HEK293T (cell line): ENCODE results near the gene SETD1B.

Experiments
- CTCF ChIA-PET: fragments of 350-600 bp; formaldehyde crosslinking; extraction: SDS; loops from one replicate; lab custom pipeline; 2021; ENCODE audit warnings: antibody characterized with exemption, inconsistent platforms; lab: Yijun Ruan, JAX
- POLR2A ChIA-PET: fragments of 350-600 bp; formaldehyde crosslinking; extraction: SDS; loops from one replicate; lab custom pipeline; 2020; ENCODE audit warnings: antibody characterized with exemption, inconsistent platforms; lab: Yijun Ruan, JAX
- DNase-seq: peaks from one replicate; pipeline ENCODE4 v3.0.0; 2012; ENCODE audit warnings: mixed read lengths; ENCODE audit errors: extremely low spot score
- ARNT ChIP-seq: fragments of 450-650 bp; IDR thresholded peaks from 2 replicates; pipeline ENCODE4 v1.6.1; 2017; ENCODE audit warnings: mild to moderate bottlenecking
- BHLHE40 ChIP-seq: fragments of 450-650 bp; IDR thresholded peaks from 2 replicates; pipeline ENCODE4 v1.6.1; 2016; ENCODE audit warnings: mild to moderate bottlenecking, moderate library complexity, borderline replicate concordance
- CTBP1 ChIP-seq: fragments of 450-650 bp; IDR thresholded peaks from 2 replicates; pipeline ENCODE4 v1.6.1; 2016; ENCODE audit warnings: borderline replicate concordance
- ELF4 ChIP-seq: fragments of 450-650 bp; IDR thresholded peaks from 2 replicates; pipeline ENCODE4 v1.6.1; 2017; ENCODE audit warnings: antibody characterized with exemption
- FOXA1 ChIP-seq: fragments of 450-650 bp; IDR thresholded peaks from 2 replicates; pipeline ENCODE4 v1.6.1; 2016; ENCODE audit warnings: mild to moderate bottlenecking
- FOXK2 ChIP-seq: fragments of 450-650 bp; IDR thresholded peaks from 2 replicates; pipeline ENCODE4 v1.6.1; 2016; ENCODE audit warnings: mild to moderate bottlenecking
- FOXM1 ChIP-seq: fragments of 450-650 bp; IDR thresholded peaks from 2 replicates; pipeline ENCODE4 v1.6.1; 2017; ENCODE audit warnings: mild to moderate bottlenecking, borderline replicate concordance
- HDGF ChIP-seq: fragments of 450-650 bp; IDR thresholded peaks from 2 replicates; pipeline ENCODE4 v1.6.1; 2017; ENCODE audit warnings: antibody characterized with exemption, borderline replicate concordance
- L3MBTL2 ChIP-seq: fragments of 450-650 bp; conservative IDR thresholded peaks from 2 replicates; pipeline ENCODE4 v1.6.1; 2016; ENCODE audit warnings: mild to moderate bottlenecking
- LEF1 ChIP-seq: fragments of 450-650 bp; IDR thresholded peaks from 2 replicates; pipeline ENCODE4 v1.6.1; 2017; ENCODE audit warnings: mild to moderate bottlenecking, borderline replicate concordance
- NFRKB ChIP-seq: fragments of 450-650 bp; IDR thresholded peaks from 2 replicates; pipeline ENCODE4 v1.6.1; 2016; ENCODE audit warnings: mild to moderate bottlenecking, moderate library complexity
- SP1 ChIP-seq: fragments of 450-650 bp; IDR thresholded peaks from 2 replicates; pipeline ENCODE4 v1.6.1; 2017
- SUZ12 ChIP-seq: fragments of 450-650 bp; IDR thresholded peaks from 2 replicates; pipeline ENCODE4 v1.6.1; 2016; ENCODE audit warnings: mild to moderate bottlenecking
- TARDBP ChIP-seq: fragments of 450-650 bp; IDR thresholded peaks from 2 replicates; pipeline ENCODE4 v1.6.1; 2016
- ZNF384 ChIP-seq: fragments of 450-650 bp; IDR thresholded peaks from 2 replicates; pipeline ENCODE4 v1.6.1; 2016
- TF ChIP-seq, protein P1 (sequence below): fragments of 450-650 bp; IDR thresholded peaks from 2 replicates; pipeline ENCODE4 v1.6.1; 2016

The SETD1B gene

DNA sequence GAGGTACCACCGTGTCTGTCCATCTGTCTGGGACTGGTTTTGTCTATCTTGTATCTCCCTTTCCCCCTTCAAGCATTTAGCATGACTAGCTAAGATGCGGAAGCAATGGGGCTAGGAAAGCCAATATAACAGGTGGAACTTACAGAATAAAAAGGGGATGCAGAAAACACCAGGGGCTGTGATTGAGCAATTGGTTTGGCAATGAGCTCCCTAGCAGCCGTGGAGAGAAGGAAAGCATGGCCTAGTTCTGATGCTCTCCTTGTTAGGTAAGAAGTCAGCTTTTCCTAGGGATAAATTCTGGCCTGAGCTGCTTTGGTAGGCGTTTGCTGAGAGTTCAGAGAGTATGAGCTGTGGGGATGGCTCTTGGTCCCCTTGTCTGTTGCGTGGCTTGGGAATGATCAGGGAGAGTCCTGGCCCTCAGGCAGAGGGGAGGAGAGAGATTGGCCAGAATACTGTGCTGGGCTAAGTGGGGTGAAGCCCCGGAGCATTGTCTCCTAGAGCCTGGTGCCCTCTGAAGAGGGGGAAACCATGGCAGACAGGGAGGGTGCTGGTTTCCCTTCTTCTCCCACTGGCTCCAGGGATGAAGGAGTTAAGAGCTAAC, 7.1 kb downstream of the SETD1B start:
- TF ChIP-seq ZNF384 (no peak), NFRKB (no peak), L3MBTL2 (no peak), ARNT (no peak), FOXM1 (no peak), HDGF (no peak), SUZ12 (no peak), LEF1 (no peak), ELF4 (no peak), CTBP1 (no peak), FOXK2 (no peak), SP1 (no peak), TARDBP (no peak), BHLHE40 (no peak), FOXA1 (no peak)
- TF ChIP-seq, protein P1, sequence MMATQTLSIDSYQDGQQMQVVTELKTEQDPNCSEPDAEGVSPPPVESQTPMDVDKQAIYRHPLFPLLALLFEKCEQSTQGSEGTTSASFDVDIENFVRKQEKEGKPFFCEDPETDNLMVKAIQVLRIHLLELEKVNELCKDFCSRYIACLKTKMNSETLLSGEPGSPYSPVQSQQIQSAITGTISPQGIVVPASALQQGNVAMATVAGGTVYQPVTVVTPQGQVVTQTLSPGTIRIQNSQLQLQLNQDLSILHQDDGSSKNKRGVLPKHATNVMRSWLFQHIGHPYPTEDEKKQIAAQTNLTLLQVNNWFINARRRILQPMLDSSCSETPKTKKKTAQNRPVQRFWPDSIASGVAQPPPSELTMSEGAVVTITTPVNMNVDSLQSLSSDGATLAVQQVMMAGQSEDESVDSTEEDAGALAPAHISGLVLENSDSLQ: no peak
- no peak for DNase-seq
- ChIA-PET POLR2A (interaction anchor here (0.6 to 8.0 kb wide), 4 partner anchors 8 to 14 kb away, joined by 3 to 125 read pairs (median 10); partner anchors contain the start of gene RHOF), CTCF (interaction anchor here (0.9 to 3.6 kb wide), 5 partner anchors 9 to 78 kb away, joined by 3 to 125 read pairs (median 5); partner anchors contain the start of genes PSMD9 and RHOF)

DNA sequence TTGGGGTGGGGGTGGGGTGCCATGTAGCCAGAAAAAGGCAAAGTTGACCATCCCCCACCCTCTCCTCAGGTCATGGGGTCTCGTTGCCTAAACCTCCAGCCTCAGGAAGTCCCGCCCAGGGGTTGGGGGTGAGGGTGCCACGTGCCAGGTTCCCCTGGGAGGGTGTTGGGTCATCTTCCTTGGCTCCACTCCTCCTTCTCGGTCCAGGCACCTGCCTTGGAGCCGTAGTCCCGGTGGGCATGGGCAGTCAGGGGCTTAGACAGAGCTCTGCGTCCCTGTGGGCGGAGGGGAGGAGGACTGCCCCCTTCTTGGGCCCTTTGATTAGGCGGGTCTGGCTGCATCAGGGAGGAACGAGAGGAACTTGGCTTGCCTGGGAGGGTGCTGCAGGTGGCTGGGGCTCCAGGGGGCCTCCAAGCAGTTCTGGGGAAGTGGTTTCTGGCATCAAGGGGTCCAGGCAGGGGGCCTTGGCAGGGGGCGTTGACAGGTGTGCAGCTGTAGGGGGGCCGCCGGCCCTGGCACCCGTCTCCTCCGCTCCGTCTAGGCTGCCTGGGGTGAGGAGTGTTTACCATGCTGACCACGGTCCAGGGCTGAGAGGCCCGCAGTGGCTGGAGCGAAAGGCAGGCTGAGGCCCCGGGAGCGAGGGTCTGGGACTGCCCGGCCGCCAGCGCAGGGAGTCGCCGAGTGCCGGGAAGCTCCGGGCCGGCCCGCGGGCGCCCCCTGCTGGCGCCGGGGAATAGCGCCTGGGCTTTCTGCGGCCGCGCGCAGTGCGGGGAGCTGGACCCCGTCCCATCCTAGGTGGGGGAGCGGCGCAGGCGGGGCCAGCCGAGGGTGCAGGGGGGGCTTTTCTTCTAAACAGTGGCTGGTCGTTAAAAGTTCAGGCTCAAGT, 7.9 kb downstream of the SETD1B start:
- TF ChIP-seq BHLHE40: no peak
- TF ChIP-seq, protein P1: no peak
- no peak for TF ChIP-seq NFRKB
- TF ChIP-seq ELF4: no peak
- TF ChIP-seq CTBP1: no peak
- no peak for TF ChIP-seq FOXA1
- TF ChIP-seq LEF1: no peak
- TF ChIP-seq L3MBTL2: no peak
- TF ChIP-seq TARDBP: no peak
- TF ChIP-seq FOXK2: no peak
- TF ChIP-seq FOXM1: no peak; the same call in 1 of the 2 replicates
- ChIA-PET CTCF (interaction anchor here (0.6 to 3.6 kb wide), 12 partner anchors 10 to 110 kb away, joined by 3 to 125 read pairs (median 3); partner anchors contain the start of genes PSMD9 and RHOF), POLR2A (interaction anchor here (0.9 to 8.0 kb wide), 4 partner anchors 8 to 77 kb away, joined by 4 to 125 read pairs (median 10); partner anchors contain the start of gene RHOF)
- DNase-seq: peak; percentile 94

DNA sequence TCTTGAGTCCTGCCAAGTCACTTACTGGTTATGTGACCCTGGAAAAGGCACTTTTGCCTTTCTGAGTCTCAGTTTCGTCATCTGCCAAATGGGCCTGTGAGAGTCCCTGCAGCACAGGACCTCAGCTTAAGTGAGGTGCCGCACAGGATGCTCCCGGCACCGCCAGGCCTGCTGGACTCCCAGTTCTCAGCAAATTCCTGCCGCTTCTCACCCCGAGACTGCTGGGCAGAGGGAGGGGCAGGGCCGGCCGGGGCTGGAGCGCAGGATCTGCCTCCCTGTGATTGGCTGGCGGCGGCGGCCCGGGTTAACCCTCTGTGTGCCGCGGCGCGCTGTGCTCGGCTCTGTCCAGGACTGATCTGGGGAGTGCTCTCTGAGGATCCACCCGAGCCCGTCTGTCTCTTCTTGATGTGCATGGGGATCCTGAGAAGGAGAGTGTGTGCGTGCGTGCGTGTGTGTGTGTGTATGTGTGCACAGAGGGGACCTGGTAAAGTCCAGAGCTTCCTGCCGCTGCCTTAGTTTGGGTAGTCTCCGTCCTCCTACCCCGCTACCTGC, 8.6 kb downstream of the SETD1B start:
- TF ChIP-seq FOXM1 (0 out of 2 replicates have a peak, but pooled peaks have one; percentile 44), FOXK2 (no peak), LEF1 (no peak), NFRKB (no peak)
- DNase-seq: no peak
- ChIA-PET CTCF (interaction anchor here (0.6 to 3.6 kb wide), 12 partner anchors 10 to 111 kb away, joined by 3 to 125 read pairs (median 3); partner anchors contain the start of genes PSMD9 and RHOF), POLR2A (interaction anchor here (0.9 to 8.0 kb wide), 4 partner anchors 9 to 76 kb away, joined by 4 to 125 read pairs (median 10); partner anchors contain the start of gene RHOF)

DNA sequence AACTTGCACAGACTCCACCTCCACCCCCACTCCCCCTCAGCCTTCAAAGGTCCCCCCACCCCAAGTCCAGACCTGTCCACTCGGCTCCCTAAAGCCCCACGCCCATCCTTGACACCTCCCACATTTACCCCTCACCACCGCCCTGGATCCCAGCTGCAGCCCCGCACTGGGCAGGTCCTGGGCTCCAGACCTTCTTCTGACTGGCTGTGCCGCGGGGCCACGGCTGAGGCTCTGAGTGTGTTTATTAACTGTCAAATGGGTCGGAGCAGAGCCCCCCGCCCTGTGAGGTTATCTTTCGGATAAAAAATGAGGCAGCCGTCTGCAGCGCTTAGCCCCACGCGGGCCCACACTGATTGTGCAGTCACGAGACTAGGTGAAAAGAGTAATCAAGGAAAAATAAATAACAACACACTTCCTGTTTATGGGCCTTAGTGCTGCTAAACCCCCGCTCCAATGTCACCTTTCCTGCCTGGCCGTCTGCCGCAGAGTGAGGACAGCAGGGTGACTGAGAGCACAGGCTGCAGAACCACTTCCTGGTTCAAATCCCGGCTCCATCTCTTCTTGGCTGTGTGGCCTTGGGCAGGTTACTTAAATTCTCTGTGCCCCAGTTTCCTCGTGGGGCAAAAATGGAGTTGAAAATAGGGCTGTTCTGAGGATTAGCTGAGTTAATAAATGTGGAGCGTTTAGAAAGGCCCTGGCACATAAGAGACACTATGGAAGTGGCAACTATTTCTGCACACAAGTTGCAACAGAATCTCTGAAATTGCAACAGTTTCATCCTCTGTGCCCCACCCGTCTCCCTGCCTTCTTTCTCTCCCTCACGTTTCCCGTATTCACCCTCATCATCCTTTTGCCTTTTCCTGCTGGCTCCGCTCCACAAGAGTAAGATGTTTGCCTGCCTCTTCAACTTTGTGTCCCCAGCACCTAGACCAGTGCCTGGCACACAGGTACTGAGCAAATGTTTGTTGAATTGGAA, 9.4 kb downstream of the SETD1B start:
- POLR2A ChIA-PET: no interaction called here
- TF ChIP-seq TARDBP (no peak), NFRKB (no peak), HDGF (no peak), LEF1 (no peak), FOXA1 (no peak), FOXM1 (no peak), ELF4 (no peak), ARNT (no peak), SUZ12 (no peak), CTBP1 (no peak), FOXK2 (no peak), L3MBTL2 (no peak), BHLHE40 (no peak), ZNF384 (no peak), SP1 (no peak)
- TF ChIP-seq, protein P1: no peak
- CTCF ChIA-PET: interaction anchor here (3.6 kb wide), 1 partner anchor 18 kb away, joined by 125 read pairs; the partner anchor contains the start of gene RHOF
- no peak for DNase-seq

DNA sequence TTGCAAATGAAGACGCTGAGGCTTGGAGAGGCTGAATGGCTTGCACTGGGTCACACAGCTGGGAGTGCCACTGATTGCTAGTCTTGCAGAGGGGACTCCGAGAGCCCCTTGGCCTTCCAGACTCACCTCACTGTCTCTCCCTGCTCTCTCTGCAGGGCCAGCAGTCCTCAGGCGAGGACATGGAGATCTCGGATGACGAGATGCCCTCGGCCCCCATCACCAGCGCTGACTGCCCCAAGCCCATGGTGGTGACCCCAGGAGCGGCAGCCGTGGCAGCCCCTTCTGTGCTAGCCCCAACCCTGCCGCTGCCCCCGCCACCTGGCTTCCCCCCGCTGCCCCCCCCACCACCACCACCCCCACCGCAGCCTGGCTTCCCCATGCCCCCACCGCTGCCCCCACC, 10.1 kb downstream of the SETD1B start:
- DNase-seq: no peak
- TF ChIP-seq HDGF: no peak
- TF ChIP-seq LEF1: no peak
- TF ChIP-seq FOXM1: no peak
- TF ChIP-seq FOXA1: no peak
- no peak for TF ChIP-seq SP1
- TF ChIP-seq BHLHE40: no peak
- TF ChIP-seq L3MBTL2: no peak
- TF ChIP-seq ARNT: no peak
- TF ChIP-seq TARDBP: no peak
- TF ChIP-seq ELF4: no peak
- TF ChIP-seq, protein P1: no peak
- TF ChIP-seq CTBP1: no peak
- no peak for TF ChIP-seq FOXK2
- no peak for TF ChIP-seq SUZ12
- no peak for TF ChIP-seq NFRKB
- TF ChIP-seq ZNF384: no peak
- ChIA-PET CTCF (no interaction called here), POLR2A (no interaction called here)
